ENCODE measurements around the gene REM2. TPM values are rescaled to one million over a fixed set of nuclear protein-coding genes. Genes with fewer than 3 reads are reported as not detected.

Gene REM2
- total RNA-seq, 1 experiment from 2014 or later, result 1.2 TPM

- Histone ChIP-seq H2BK5ac (ENCODE audit: insufficient read length, low read length) (no peak overlapping the region), H3K4me2 (ENCODE audit: insufficient read depth, insufficient read length, low read length) (no peak overlapping the region), H2BK120ac (ENCODE audit: low read depth, low read length, poor library complexity, severe bottlenecking) (no peak overlapping the region), H3K23ac (ENCODE audit: insufficient read length, low read depth, low read length) (no peak overlapping the region), H4K5ac (ENCODE audit: insufficient read length, low read depth, low read length) (no peak overlapping the region), H3K79me2 (ENCODE audit: insufficient read depth, low read length) (no peaks in the 10 kb centered on the region), H3K9ac (ENCODE audit: extremely low read depth, insufficient read length, low read length) (no peak overlapping the region), H3K9me3 (ENCODE audit: control insufficient read depth, low read depth, low read length) (no peaks in the 10 kb centered on the region), H3K27me3 (ENCODE audit: insufficient read depth, low read length) (no peaks in the 10 kb centered on the region), H3T11ph (ENCODE audit: low read length) (no peak overlapping the region), H2BK20ac (ENCODE audit: low read depth, low read length, poor library complexity, severe bottlenecking) (no peak overlapping the region), H2BK15ac (ENCODE audit: low read depth, low read length) (no peak overlapping the region), H3K23me2 (ENCODE audit: insufficient read length, low read depth, low read length, poor library complexity, severe bottlenecking) (no peaks in the 10 kb centered on the region), H3K27ac (ENCODE audit: insufficient read length, low read depth, low read length) (no peak overlapping the region), H3K79me1 (ENCODE audit: insufficient read depth, low read depth, low read length, poor library complexity, severe bottlenecking) (no peaks in the 10 kb centered on the region), H3K18ac (ENCODE audit: insufficient read length, low read depth, low read length) (no peak overlapping the region), H4K20me1 (ENCODE audit: control insufficient read depth, insufficient read depth, insufficient read length) (no peaks in the 10 kb centered on the region), H3K14ac (ENCODE audit: insufficient read depth, low read length) (no peak overlapping the region), H2AFZ (ENCODE audit: low read length) (no peak overlapping the region), H4K91ac (ENCODE audit: insufficient read length, low read depth, low read length) (no peak overlapping the region), H4K8ac (replicated peaks; ENCODE audit: insufficient read length, low read depth, low read length) (no peak overlapping the region), H3K4ac (ENCODE audit: low read depth, low read length) (no peak overlapping the region), H2BK12ac (ENCODE audit: insufficient read length, low read depth, low read length) (no peak overlapping the region), H3K56ac (ENCODE audit: insufficient read length, low read depth, low read length) (no peak overlapping the region), H3K4me1 (ENCODE audit: insufficient read depth, low read length) (no peaks in the 10 kb centered on the region), H2AK5ac (ENCODE audit: insufficient read length, low read length) (no peak overlapping the region)
- WGBS (ENCODE audit: extremely low coverage, insufficient read length, low lambda C conversion rate), result no CpG with 5 or more reads among the region's 20 CpGs
- Mint-ChIP-seq H3K27ac (no peak overlapping the region), H3K9me3 (no peaks in the 10 kb centered on the region), H3K27me3 (ENCODE audit: low read depth) (no peaks in the 10 kb centered on the region; the same call in 1 of the 2 replicates), H3K36me3 (ENCODE audit: insufficient read depth in 1 of 3, low read depth in 3 of 3) (peaks cover 43 to 81% (median 68%) of the 10 kb centered on the region in 3 experiments), H3K4me1 (no peaks in the 10 kb centered on the region), H3K4me3 (no peak overlapping the region; a peak in 1 of 5 replicates)
- DNase-seq, result no peak
- no peak for TF ChIP-seq CTCF (conservative IDR thresholded peaks at IDR 0.05)
These were observed 23.1 kb downstream of the REM2 start for GRCh38 chr14:22906073-22906472.
